Measurements from ENCODE around the gene PHF12. TPM values are rescaled to one million over a fixed set of nuclear protein-coding genes. Genes with fewer than 3 reads are reported as not detected.

The PHF12 gene
- total RNA-seq, 1 donor from 2014 or later, result 54.5 TPM

GRCh38 chr17:28928061-28928460 lies 23.3 kb downstream of the PHF12 start:
- DNase-seq (ENCODE audit: extremely low spot score in 2 of 2), result no peak
- H3K27ac ChIP-seq, result no peak overlapping the region
- peaks cover 28% of the 10 kb centered on the region for H3K4me1 ChIP-seq

GRCh38 chr17:28926786-28927185 lies 24.5 kb downstream of the PHF12 start:
- Histone ChIP-seq H3K9me3 (no peaks in the 10 kb centered on the region), H3K36me3 (peaks cover 0 to 22% of the 10 kb centered on the region in 2 donors), H3K4me3 (no peak overlapping the region), H3K27ac (peak overlapping the region; percentile 58), H3K27me3 (no peaks in the 10 kb centered on the region), H3K4me1 (peaks cover 28% of the 10 kb centered on the region)
- TF ChIP-seq POLR2AphosphoS5 (IDR thresholded peaks at IDR 0.05; ENCODE audit: insufficient read depth in 1 of 2, low read depth in 1 of 2) (no peak), POLR2A (IDR thresholded peaks at IDR 0.05) (no peak)
- TF ChIP-seq, protein P1, sequence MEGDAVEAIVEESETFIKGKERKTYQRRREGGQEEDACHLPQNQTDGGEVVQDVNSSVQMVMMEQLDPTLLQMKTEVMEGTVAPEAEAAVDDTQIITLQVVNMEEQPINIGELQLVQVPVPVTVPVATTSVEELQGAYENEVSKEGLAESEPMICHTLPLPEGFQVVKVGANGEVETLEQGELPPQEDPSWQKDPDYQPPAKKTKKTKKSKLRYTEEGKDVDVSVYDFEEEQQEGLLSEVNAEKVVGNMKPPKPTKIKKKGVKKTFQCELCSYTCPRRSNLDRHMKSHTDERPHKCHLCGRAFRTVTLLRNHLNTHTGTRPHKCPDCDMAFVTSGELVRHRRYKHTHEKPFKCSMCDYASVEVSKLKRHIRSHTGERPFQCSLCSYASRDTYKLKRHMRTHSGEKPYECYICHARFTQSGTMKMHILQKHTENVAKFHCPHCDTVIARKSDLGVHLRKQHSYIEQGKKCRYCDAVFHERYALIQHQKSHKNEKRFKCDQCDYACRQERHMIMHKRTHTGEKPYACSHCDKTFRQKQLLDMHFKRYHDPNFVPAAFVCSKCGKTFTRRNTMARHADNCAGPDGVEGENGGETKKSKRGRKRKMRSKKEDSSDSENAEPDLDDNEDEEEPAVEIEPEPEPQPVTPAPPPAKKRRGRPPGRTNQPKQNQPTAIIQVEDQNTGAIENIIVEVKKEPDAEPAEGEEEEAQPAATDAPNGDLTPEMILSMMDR (IDR thresholded peaks at IDR 0.05), result no peak
- no peak for DNase-seq (ENCODE audit: extremely low spot score in 2 of 2)
- intact Hi-C loops (cut with DNase I), result no loop called here

More at GRCh38 chr17:28928061-28928460, 23.3 kb downstream of the PHF12 start:
- peaks cover 0 to 12% of the 10 kb centered on the region in 2 donors for H3K36me3 ChIP-seq
- no peaks in the 10 kb centered on the region for H3K9me3 ChIP-seq
- intact Hi-C loops (cut with DNase I), result no loop called here
- H3K4me3 ChIP-seq, result no peak overlapping the region
- TF ChIP-seq POLR2A (IDR thresholded peaks at IDR 0.05), result no peak
- TF ChIP-seq POLR2AphosphoS5 (IDR thresholded peaks at IDR 0.05; ENCODE audit: insufficient read depth in 1 of 2, low read depth in 1 of 2), result no peak
- TF ChIP-seq, protein P1 (IDR thresholded peaks at IDR 0.05), result no peak
- H3K27me3 ChIP-seq, result no peaks in the 10 kb centered on the region

- H3K36me3 ChIP-seq, result peaks cover 0 to 26% of the 10 kb centered on the region in 2 donors
Observed at GRCh38 chr17:28926366-28926765, 25.0 kb downstream of the PHF12 start.

DNA sequence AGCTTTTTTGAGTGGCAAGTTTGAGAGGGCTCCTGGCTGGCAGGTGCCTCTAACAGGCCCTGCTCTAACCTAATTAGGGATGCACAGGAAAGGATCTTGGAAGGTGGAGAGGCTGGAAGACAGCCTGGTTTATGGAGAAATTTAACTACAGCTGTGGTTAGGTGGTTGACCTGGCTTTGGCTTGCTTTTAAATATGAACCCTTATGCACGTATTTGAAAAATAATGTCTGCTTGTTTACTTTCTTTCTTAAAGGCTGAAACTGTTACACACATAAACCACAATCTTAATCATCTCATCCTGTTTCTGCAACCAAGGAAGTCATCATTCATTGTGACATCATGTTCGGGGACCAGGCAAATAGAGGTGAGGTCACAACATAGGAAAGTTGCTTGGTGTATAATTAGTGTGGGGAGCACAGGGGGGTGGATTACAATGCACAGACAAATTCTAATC lies 25.4 kb downstream of the PHF12 start:
- TF ChIP-seq POLR2AphosphoS5 (IDR thresholded peaks at IDR 0.05; ENCODE audit: insufficient read depth in 1 of 2, low read depth in 1 of 2), result peak in 1 of 2 donors; percentile 76
- TF ChIP-seq POLR2A (IDR thresholded peaks at IDR 0.05), result no peak
- Histone ChIP-seq H3K36me3 (peaks cover 0 to 30% of the 10 kb centered on the region in 2 donors), H3K9me3 (no peaks in the 10 kb centered on the region), H3K4me3 (no peak overlapping the region), H3K27me3 (no peaks in the 10 kb centered on the region), H3K4me1 (peaks cover 28% of the 10 kb centered on the region), H3K27ac (peak overlapping the region; percentile 58)
- no peak for DNase-seq (ENCODE audit: extremely low spot score in 2 of 2)
- intact Hi-C loops (cut with DNase I), result no loop called here

More at GRCh38 chr17:28926366-28926765, 25.0 kb downstream of the PHF12 start:
- TF ChIP-seq POLR2AphosphoS5 (IDR thresholded peaks at IDR 0.05; ENCODE audit: insufficient read depth in 1 of 2, low read depth in 1 of 2) (no peak), POLR2A (IDR thresholded peaks at IDR 0.05) (no peak)
- TF ChIP-seq, protein P1 (IDR thresholded peaks at IDR 0.05), result no peak
- Histone ChIP-seq H3K4me1 (peaks cover 28% of the 10 kb centered on the region), H3K4me3 (no peak overlapping the region), H3K27ac (peak overlapping the region; percentile 58), H3K9me3 (no peaks in the 10 kb centered on the region), H3K27me3 (no peaks in the 10 kb centered on the region)
- intact Hi-C loops (cut with DNase I), result no loop called here
- no peak for DNase-seq (ENCODE audit: extremely low spot score in 2 of 2)

GRCh38 chr17:28920201-28920600 lies 31.1 kb downstream of the PHF12 start:
- TF ChIP-seq, protein P1 (IDR thresholded peaks at IDR 0.05), result no peak
- no peak for TF ChIP-seq POLR2A (IDR thresholded peaks at IDR 0.05)
- TF ChIP-seq POLR2AphosphoS5 (IDR thresholded peaks at IDR 0.05; ENCODE audit: insufficient read depth in 1 of 2, low read depth in 1 of 2), result no peak
- no peak overlapping the region for H3K4me3 ChIP-seq
- no peaks in the 10 kb centered on the region for H3K9me3 ChIP-seq
- H3K27me3 ChIP-seq, result no peaks in the 10 kb centered on the region
- intact Hi-C loops (cut with DNase I), result no loop called here
- no peak for DNase-seq (ENCODE audit: extremely low spot score in 2 of 2)
- H3K27ac ChIP-seq, result no peak overlapping the region
- H3K36me3 ChIP-seq, result peaks cover 0 to 86% of the 10 kb centered on the region in 2 donors
- peaks cover under 1% of the 10 kb centered on the region for H3K4me1 ChIP-seq
